ENCODE results near the gene PIP5KL1.
"Not testable (repeated sequence)": the region's sequence is repeated elsewhere in the genome, so short reads cannot be mapped to it uniquely, and the experiment has no call there.

The PIP5KL1 gene

GRCh38 chr9:127885508-127886281, 44.9 kb downstream of the PIP5KL1 start:
- no peak for DNase-seq

DNA sequence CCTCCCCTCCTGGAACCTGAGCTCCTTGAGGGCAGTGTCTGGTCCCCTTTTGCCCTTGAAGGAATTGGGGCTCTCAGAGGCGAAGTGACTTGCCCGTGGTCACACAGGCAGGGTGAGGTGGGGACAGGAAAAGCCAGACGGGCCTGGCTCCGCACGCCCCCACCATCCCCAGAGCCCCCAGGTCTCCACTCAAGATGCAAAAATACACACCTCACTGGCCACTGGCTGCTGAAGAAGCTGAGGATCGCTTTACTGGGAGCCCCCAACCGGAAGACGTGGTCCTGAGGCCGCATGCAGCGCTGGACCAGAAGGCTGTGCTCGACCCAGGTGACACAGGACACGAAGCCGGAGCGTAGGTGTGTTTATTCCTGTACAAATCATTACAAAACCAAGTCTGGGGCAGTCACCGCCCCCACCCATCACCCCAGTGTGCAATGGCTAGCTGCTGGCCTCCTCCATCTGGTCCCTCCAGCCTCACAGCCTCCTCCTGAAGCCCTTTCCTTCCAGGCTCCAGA, 45.5 kb downstream of the PIP5KL1 start:
- no peak for DNase-seq

GRCh38 chr9:127884427-127884911, 46.1 kb downstream of the PIP5KL1 start:
- DNase-seq = no peak

DNA sequence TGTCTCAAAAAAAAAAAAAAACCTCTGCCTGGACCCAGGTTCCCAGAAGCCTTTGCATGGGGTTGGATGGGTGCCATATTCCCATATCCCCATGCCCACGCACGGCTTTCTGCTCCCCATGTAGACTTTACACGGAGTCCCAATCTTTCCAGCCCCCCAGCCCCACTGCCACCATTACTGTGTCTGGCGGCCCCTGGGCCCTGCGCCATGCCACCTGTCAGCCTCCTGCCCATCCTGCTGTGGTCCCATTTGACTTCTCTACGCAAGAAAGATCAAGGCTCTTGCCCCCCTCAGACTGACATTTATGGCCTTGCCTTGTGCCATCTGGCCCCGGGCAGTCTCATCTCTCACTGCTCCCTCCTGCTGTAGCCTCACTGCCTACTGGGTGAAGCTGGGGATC, 46.6 kb downstream of the PIP5KL1 start:
- DNase-seq = no peak

GRCh38 chr9:127881715-127882114, 48.9 kb downstream of the PIP5KL1 start:
- not testable (repeated sequence) for DNase-seq

DNA sequence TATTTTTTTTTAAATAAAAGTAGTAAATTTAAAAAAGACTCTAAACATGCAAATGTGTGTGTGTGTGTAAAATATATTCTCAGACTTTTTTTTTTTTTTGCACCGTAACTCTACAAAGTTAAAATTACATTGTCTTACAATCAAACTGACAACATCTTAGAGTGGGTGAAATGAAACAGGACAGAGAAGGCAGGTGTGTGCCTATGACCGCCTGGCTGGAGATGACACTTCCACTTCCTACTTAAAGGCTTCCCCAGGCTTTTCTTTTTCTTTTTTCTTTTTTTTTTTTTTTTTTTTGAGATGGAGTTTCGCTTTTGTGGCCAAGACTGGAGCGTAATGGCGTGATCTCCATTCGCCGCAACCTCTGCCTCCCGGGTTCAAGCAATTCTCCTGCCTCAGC, 50.4 kb downstream of the PIP5KL1 start:
- no peak for DNase-seq

GRCh38 chr9:127878652-127879390, 51.8 kb downstream of the PIP5KL1 start:
- DNase-seq = no peak

GRCh38 chr9:127878001-127878651, 52.5 kb downstream of the PIP5KL1 start:
- DNase-seq = no peak

DNA sequence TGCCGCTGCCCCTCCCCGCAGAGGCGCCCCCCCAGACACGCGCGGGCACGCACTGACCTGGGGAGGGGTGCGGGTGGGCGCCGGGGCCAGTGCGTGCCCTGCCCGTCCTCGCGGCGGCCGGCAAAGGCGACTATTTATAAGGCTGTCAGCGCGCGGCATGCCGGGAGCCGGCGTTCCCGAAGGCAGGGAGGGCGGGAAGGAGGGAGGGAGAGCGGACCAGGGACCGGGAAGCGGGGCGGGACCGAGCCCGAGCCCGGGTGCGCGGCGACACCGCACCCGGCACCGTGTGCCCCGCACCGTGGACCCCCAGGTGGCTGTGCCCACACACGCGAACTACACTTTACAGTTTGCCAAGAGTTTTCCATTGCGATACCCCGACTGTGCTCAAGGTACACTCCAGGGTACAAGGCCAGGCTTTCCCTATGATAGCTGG, 53.0 kb downstream of the PIP5KL1 start, which contains the start of gene AK1:
AK1 (minus strand) TSS at position 110 of the 433 bp plus-strand sequence. CDS start 3,058 bp downstream, outside the sequence.
- no peak for DNase-seq

- no peak for DNase-seq
Observed at GRCh38 chr9:127876764-127877562, 53.6 kb downstream of the PIP5KL1 start.

GRCh38 chr9:127876026-127876763, 54.4 kb downstream of the PIP5KL1 start:
- no peak for DNase-seq

DNA sequence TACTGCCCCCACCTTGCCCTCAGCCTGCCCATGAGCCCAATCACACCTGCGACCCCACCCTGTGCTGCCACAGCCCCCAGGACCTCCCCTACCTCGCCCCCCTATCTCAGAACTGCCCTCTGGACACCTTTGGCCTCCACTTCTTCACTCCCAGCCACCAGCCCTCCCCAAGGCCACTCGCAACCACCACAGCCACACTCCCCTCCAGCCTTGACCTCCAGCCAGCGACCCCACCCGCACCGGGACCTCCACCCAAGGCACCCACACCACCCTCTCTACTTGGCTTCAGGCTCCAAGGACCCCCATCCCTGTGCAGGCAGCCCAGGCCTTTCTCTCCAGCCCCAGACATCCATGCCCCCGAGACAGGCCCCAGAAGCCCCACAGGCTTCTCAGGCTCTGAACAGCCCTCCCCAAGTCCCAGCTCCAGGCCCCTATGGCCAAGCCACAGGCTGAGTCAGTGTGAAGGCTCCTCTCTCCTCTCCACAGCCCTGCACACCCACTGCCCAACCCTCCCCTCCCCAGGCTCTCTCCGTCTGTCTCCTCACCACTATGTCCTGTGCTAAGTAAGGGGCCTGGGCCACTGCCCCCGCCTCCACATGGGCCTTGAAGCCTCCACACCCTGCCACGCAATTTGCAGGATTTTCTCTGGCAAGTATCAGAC, 55.1 kb downstream of the PIP5KL1 start:
- no peak for DNase-seq

DNA sequence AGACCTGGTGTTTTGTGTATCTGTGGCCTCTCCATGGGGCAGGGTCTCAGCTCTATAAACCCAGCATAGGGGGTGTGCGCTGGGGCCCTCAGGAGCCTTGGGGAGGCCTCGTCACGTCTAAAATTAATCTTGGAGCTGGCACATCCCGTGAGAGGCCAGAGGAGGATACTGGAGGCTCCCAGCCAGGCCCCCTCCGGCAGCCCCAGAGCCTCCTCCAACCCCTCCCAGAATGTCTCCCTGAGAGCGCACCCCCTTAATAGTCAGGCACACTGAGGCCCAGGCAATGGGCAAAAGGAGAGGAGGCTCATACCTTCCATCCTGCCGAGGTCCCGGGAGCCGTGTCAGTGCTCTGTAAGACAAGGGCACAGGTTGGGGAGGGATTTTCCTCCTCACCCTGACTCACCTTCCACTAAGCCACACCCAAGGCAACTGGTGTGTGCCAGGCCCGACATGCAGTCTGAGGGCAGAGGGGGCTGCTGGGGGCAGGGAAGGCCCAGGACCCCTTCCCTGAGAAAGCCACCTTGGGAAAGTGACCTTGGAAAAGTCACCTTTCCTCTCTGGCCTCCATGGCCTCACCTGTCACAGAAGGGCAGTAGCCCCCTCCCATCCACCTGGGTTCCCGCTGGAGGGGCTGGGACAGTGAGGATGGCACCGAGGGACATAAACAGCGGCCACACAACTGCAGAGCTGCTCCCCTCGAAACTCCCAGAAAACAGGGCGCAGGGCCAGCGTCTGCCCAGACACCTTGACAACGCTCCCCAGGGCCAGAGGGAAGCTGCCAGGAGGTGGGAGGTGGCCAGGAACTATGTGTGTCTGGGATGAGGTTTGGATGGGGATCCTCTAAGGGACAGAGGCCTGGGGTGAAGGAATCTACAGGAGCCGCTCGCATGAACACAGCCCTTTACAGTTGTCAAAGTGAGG, 56.0 kb downstream of the PIP5KL1 start:
- DNase-seq = no peak

DNA sequence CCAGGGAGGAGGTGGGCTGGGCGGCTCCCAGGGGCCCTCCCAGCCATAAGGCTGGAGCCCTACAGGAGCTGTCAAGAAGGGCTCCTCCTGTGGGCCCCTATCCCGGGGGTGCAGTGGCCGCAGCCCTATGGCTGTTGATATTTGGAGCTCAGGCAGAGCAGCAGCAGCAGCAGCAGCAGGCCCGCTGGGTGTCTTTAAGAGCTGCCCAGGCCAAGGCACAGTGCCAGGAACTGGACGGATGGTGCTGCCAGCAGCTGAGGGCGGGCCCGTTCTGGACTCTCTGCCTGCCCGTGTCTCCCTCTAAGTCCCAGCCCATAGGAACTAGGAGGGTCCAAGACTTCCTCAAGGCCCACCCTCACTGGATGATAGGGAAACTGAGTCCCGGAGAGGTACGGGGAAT, 56.7 kb downstream of the PIP5KL1 start:
- DNase-seq = no peak

GRCh38 chr9:127873223-127873691, 57.3 kb downstream of the PIP5KL1 start:
- DNase-seq = no peak

DNA sequence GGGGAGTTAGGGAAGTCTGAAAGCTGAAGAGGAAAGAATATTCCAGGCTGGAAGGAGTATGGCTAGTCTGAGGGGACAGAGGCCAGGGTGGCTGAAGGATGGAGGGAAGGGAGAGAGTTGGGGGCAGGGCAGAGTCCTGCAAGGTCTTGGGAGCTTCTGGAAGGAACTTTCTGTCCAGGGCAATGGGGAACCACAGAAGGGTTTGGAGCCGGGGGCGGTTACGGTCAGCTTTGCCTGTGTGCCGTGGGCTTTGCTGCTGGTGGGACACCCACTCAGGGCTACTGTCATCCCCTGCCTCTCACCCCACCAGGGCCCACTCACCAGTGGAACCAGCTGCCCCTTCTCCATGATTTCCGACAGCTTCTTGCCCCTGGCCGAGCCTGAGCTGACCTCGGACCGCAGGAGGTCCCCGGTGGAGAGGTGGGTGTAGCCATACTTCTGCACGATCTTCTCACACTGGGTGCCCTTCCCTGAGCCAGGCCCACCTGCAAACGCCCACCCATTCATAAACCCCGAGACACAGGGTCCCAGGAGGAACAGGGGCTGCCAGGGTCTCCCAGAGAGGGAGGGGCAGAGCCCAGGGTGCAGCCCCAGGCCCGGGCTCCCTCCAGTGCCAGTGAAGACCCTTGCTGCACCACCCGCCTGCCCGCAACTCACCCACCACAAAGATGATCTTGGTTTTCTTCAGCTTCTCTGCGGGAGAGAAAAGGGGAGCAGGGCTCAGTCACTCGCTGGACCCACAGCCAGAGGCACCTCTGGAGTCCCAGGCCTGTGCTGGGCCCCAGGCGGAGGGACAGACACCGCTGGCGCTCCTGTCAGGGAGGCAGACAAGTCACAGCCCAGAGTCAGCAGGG, 58.0 kb downstream of the PIP5KL1 start:
- no peak for DNase-seq

DNA sequence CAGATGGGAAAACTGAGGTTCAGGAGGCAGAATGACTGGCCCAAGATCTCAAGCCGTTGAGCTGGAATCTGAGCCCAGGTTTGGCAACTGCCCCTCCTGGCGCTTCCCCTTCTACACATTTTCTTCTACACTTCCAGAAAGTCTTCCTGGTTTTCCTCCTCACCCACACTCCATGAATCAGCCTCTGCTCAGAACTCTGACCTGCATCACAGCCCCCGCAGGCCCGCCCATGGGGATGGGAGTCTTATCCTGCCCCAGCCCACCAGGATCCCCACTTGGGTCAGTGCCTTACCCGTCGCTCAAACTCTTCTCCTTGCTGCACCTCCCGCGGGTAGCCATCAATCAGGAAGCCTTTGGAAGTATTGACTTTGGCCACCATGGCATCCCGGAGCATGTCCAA, 59.0 kb downstream of the PIP5KL1 start:
- DNase-seq = no peak

DNA sequence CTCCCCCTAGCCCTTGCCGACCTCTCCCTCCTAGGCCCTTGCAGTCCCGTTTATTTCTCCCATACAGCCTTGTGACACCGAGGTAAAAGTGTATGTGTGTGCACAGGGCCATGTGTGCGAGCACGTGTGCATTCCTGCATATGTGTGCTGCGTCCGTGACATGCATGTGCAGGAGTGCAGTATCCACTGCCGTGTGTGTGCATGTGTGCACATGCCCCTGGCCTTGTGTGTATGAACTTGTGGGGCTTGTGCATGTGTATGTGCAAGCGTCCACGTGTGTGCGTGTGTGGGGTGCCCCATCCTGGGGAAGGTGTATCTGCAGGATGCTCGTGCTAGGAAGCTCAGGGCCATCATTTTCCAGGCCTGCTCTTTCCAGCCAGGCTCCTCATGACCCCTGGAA, 59.7 kb downstream of the PIP5KL1 start:
- DNase-seq = no peak
